ENCODE results near the gene CMTM4.

- TF ChIP-seq CTCF (IDR thresholded peaks at IDR 0.05) (no peak), POLR2A (IDR thresholded peaks at IDR 0.05) (no peak)
Measured at GRCh38 chr16:66741950-66742808, 45.6 kb upstream of the CMTM4 start.

Data from esophagus squamous epithelium (tissue), 4 donors.